HG03108 (cell line): ENCODE results near the gene LRRC57.
A peak's percentile ranks its signal among the peaks of the same experiment; 100 is the strongest.

ENCODE experiments used
- ATAC-seq: cut with Tn5 transposase; IDR thresholded peaks from one replicate; pipeline ENCODE4 v1.9.1; 2021; ENCODE audit warnings: moderate library complexity; ENCODE audit not compliant: unreplicated experiment

The LRRC57 gene

DNA sequence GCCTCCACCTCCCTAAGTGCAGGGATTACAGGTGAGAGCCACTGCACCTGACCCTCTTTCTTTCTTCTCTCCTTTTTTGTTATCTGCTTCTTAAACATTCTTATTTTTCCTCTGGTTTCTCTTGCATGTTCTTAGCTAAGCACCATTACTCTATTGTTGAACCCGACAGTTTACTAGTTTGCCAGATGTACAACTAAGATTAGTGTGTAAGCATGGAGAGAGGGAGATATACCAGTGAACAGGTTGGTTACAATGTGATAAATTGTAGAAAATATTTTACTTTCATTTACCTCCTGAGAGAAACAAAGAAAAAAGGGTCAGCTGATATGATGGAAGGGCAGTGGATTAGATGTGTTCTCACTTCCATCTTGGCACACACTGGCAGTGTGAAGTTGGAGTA, 5.0 kb upstream of the LRRC57 start:
- no peak for ATAC-seq

DNA sequence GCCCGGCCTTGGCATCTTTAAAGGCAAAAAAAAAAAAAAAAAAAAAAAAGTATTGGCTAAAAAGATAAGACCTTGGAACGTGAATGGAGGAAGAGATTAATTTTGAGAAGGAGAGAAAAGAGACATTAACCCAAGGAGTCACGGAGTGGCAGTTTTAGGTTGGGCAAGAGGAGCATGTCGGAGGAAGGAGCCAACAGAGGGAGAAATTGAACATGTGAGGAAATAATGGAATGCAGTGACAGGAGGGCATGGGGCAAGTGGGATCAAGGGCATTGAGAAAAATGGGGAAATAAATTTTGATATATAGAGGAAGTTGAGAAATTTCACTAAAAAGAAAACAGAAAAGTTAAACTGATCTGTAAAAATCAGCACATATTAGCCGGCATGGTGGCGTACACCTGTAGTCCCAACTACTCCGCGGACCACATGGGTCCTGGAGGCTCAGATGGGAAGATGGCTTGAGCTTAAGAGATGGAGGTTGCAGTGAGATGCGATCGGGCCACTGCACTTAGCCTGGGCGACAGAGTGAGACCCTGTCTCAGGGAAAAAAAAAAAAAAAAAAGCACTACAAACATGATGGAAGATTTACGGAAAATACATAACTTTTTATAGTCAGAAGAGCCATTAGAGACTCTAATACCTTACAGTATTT, 1.3 kb upstream of the LRRC57 start:
- no peak for ATAC-seq

DNA sequence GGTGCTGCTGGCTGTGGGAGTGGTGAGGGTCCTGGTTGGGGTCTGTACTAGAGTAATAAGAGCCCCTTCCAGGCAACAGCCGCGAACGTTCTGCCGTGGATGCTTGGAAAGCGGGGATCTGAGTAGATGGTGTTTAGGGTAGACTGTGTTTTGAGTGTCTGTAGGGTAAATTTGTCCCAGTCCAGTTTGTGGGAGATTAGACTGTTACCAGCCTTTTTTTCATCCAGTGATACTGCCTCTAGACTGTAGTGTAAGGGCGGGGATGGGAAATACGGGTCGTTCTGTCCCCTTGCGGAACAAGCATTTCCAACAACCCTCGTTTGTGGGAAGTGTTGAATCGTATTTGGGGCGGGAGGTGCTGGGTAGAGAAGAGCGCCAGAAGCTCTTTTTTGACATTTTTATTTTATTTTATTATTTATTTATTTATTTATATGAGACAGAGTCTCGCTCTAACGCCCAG, 469 bp upstream of the LRRC57 start:
- ATAC-seq, result peak; percentile 10

DNA sequence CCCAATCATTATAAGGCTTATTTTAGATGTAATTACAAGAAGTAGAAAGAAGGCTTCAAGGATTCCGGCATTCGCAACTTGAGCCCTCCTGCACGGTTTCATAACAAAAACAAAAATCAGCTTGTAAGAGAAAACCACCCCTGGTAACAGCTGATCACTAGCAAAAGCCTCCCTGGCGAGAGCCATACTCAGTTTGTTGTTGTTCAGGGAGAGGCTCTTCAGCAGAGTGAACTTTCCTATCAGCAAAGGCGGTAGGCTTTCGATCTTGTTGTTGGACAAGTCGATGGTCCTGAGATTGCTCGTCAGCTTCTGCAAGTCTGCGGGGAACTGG, 710 bp downstream of the LRRC57 start:
- ATAC-seq, result peak; percentile 6

DNA sequence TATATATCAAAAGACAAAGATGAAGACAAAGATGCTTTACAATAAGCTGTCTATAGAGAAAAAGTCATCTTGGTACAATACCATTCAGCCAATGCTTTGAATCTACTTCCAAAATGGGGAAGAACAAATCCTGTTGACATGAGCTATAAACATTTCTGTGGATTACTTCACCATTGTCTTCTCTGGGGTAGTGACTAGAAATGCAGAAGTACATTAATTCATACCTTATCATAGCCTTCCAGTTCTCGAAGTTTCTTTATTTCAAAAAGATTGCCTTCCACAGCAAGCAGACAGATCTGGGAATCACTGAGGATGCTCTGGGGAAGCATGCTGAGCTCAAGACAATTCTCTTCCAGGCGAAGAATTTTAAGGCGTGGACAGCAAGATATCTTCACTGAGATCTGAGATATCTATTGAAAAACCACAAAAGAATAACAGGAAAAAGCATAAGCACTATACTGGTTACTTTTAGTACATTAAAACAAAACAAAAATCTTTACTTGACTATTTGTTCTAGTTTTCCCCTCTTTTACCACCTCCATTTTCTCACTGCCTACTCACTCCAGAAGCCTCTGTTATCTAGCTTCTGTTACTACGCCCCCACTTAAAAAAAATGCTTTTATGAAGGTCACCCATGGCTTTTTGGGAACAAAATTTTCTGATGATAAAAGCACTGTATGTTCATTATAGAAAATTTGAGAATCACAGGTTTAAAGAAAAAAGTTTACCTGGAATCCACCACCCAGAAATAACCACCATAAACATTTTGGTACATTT, 3.6 kb downstream of the LRRC57 start:
- no peak for ATAC-seq

DNA sequence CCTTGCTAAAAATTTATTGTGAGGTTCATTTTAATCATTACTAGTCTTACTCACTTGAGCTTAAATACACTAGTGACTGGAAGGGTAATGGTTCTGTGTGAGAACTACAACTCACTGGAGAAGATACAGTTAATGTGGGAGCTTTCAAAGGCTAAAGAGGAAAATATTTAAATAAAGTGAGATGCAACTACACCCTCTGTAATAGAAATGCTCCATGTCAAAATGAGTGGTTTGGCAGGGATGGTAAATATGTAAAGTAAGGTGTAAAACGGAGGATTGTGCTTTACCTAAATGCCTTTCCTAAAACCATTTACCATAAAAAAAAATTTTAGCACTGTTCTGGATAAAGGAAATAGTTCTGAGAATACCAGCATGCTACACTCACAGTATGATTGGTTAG, 15.3 kb downstream of the LRRC57 start:
- no peak for ATAC-seq

DNA sequence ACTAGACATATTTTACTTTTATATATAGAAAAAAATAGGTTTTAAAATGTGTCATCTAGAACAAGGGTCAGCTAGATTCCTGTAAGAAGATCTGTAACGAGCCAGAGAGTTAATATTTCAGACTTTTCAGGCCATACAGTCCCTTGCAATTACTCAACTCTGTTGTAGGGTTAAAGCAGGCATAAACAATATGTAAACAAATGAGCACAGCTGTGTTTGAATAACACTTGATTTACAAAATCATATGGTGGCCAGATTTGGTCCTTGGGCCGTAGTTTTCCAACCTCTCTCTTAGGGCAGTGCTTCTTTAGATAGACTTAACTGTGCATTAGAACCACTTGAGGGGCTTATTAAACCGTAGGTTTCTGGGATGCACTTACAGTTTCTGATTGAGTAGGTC, 19.6 kb downstream of the LRRC57 start:
- no peak for ATAC-seq

DNA sequence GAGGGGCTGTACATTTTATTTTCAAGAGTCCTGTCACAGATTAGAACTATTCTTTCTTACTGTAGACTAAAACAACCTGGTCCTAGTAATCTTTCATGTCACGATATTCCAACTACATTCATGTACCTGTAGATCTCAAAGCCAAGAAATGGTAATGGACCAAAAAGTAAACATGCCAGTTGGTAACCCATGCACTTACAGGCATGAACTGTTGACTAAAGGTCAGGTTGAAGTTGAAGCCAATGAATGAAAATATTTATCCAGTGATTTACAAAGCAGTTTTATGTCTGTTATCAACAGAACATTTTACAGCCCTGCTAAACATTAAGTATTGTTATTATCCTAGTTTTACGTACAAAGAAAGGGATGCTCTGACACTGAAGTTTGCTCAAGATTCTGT, 25.3 kb downstream of the LRRC57 start:
- ATAC-seq, result no peak

DNA sequence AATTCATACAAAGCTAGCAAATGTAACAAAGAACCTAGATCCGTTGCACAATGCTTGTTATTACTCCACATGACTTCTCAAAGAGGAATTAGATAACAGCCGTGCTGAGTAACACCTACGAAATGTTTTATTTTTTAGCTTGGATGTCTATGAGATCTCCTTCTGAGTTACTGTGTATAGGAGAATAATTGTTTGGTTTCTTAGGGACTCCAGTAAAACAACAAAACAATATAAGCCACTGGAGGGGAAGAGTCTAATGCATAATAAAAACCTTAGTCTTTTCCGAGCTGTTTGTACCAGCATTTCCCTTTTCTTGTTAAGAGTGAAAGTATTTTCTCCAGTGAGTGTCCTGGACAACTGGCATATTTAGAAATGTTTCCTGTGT, 37.6 kb downstream of the LRRC57 start:
- ATAC-seq, result no peak

DNA sequence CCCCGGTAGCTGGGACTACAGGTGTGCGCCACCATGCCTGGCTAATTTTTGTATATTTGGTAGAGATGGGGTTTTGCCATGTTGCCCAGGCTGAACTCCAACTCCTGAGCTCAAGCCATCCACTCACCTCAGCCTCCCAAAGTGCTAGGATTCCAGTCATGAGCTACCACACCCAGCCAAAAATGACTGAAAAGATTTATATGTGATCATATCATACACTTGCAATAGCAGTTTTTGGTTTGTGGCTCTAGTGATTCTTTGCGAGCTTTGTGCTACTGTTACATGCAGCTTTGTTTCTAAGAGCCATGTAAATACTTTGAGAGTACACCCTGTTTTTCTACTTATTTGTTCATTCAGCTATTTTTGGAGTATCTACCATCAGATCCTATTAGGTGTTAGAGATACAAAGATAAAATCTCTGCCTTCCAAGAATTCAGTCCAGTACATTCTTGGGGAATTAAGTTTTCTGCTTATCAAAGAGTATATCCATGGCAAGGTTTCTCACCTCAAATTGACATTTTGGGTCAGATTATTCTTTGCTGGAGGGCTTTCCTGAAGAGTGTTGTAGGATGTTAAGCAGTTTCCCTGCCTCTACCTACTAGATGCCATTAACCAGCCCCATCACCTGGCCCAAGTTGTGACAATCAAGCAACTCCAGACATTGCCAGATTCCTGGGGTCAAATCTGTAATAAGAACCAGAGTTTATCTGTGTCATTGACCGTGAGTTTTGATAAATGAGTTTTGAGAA, 38.2 kb downstream of the LRRC57 start:
- ATAC-seq, result no peak

DNA sequence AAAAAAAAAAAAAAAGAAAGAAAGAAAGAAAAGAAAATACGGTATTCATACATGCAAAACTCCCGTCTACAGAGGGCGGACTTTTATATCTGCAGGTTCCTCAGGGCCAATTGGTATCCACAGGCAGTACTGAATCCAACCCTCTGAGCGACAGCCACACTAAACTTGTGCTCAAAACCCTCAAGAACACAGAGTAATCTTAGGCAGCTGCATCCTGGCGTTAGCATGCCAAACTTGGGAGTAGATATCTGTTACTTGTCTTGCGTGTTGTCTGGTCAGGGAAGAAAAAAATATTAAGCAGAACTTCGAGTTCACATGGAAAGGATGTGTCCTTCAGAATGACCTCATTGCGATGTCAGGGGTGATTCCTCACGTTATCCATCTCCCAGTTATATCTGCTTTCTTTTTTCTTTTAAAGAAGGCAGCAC, 40.3 kb downstream of the LRRC57 start:
- no peak for ATAC-seq

DNA sequence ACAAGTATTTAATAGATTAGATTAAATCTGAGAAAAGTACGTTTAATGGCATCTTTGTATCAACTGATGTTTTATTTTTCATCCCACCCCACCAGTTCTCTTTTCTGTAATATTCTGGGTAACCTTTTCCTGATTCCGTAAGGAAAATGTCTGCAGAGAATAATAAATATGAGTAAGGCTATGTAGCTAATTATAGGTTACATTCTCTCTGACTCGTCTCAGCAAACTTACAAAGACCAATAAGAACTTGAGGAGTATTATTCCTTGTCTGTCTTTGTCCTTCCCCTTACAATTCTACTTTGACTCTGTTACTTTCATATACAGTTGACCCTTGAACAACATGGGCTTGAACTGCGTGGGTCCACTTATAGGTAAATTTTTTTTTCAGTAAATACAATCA, 41.1 kb downstream of the LRRC57 start:
- ATAC-seq, result no peak

DNA sequence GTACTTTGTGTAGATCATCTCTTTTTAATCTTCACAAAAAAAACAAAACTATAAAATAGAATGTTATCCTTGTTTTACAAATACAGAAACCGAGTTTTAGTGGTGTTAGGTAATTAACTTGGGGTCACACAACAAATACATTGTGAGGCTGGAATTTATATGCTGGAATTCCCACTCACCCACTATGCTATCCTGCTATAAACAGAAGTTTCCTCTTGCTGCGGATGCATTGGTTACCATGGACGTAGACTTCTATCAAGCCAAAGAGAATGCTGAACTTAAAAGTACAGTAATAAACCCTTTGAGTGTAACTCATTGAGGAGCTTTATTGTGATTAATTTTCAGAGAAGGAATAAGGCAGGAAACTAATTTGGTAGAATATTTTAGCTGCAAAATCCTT, 44.0 kb downstream of the LRRC57 start:
- peak; percentile 16 for ATAC-seq

DNA sequence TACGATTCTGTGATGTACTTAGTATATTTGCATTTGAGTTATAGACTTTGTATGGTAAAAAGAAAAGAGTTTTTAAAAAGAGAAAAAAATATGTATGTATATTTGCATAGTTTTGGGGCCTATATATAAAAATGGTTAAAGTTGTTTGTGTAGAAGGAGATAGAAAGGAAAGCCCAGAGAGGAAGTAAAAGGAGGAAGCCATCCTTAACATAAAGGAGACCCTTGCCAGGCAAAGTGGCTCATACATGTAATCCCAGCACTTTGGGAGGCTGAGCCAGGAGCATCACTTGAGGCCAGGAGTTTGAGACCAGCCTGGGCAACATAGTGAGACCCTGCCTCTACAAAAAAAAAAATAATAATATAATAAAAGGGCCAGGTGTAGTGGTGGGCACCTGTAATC, 44.8 kb downstream of the LRRC57 start:
- ATAC-seq, result no peak

DNA sequence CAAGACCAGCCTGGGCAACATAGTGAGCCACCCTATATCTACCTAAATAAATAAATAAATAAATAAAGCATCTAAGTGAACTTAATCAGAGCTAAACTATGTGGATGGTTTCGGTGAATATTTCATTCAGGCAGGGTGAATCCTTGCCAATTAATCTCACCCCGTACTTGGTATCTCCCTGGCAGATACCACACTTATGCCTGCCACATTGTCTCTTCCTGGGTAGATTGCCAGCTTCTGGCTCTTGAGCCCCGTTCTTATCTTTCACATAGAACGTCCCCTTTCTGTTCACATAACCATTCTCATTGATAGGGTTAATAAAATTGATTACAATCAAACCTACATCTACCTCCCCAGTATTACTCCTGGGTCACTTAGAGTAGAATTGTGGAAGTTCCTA, 46.1 kb downstream of the LRRC57 start:
- no peak for ATAC-seq

DNA sequence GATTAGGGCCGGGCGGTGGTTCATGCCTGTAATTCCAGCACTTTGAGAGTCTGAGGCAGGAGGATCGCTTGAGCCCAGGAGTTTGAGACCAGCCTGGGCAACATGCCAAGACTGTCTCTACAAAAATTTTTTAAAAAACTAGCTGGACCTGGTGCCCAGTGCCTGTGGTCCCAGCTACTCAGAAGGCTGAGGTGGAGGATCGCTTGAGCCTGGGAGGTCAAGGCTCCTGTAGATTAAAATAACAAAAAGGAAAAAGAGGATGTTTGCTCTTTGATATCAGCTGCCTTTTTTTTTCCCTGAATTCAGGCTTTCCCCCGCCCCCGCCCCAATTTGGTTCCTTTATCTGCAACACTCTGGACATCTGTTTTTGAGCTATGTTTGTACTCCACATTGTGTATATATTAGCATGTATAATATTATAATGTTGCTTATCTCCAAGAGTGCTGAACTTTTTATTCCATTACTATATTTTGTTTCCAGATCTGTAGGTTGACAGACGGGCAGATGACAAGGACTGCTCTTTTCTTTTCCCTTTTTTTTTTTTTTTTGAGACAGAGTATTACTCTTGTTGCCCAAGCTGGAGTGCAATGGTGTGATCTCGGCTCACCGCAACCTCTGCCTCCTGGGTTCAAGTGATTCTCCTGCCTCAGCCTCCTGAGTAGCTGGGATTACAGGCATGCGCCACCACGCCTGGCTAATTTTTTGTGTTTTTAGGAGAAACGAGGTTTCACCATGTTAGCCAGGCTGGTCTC, 48.6 kb downstream of the LRRC57 start:
- ATAC-seq, result no peak

DNA sequence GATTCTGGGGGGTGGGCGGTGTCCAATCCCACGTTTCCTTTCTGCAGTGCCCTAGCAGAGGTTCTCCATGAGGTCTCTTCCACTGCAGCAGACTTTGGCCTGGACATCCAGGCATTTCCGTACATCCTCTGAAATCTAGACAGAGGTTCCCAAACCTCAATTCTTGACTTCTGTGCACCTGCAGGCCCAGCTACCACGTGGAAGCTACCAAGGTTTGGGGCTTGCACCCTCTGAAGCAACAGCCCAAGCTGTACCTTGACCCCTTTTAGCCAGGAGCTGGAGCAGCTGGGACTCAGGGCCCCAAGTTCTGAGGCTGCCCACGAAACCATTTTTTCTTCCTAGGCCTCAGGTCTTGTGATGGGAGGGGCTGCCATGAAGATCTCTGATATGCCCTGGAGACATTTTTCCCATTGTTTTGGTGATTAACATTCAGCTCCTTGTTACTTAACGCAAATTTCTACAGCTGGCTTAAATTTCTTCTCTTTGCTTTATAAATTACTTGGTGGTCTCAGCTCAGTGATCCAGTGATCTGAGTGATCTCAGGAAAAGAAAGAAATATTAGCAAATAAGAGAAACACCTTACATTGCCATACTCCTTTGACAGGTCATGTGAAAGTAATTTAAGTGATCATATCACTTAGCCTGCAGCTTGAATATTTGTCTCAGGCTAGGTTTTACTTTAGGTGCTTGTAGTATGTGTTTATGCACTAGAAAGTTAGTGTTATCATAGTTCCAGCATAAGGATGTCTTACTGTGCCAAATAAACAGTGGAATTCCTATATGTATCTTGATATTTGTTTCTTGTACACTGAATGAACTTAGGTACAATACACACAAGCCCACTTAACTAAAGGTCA, 50.2 kb downstream of the LRRC57 start:
- ATAC-seq, result no peak

DNA sequence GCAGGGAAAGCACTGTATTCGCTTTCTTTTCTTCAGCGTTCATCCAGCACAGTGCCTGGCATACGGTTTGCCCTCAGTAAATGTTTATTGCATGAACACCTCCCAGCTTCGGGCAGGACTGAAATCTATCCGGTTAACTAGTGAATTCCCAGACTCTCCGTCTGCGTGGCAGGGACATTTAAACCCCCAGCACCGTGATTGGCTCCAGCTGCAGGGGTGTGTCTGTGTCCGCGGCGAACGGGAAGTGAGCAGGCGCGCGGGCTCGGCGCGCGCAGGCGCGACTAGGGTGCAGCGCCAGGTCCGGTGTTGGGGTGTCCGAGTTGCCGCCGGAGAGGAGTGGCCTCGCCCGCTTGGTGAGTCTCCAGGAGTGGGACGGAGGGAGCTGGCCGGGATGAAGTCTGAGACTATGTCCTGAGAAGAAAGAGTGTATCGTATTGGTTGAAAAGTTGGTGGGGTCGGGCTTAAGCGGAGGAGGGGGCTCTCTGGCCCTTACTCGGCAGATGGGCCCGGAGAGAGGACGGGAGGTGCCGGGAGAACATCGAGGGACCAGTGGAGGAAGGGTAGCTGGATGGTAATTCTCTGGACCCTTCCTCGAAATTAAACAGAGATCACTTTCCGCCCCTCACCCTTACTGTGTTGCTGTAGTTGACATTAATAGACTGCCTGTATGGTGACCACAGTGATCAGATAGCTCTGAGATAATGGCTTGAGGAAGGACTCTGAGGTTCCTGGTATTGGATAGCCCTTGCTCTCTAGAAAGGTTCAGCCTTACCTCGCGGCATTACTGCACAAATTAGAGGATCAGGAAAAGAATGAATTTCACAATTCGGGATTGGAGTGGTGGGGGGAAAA, 53.0 kb downstream of the LRRC57 start, which contains the start of gene SNAP23:
SNAP23 (plus strand) TSS at position 274 of the 852 bp plus-strand sequence. CDS start 16,213 bp downstream, outside the sequence.
- ATAC-seq, result peak; percentile 72

DNA sequence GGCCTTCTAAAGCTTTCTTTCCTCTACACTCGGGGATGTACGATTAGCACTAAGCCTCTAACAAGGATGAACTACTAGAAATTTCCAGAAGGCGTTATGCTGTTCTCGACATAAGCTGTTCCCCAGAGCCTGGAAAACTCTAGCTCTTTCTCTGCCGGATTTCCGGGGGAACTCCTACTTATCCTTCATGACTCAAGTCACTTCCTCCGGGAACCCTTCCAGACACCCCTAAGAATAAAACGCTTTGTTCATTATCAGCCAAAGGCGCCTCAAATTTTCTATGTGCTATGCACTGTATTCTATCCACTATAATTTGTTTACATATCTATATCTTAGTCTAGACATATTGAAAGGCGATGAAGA, 53.6 kb downstream of the LRRC57 start:
- ATAC-seq, result no peak
